Measurements from ENCODE around the gene CTCF. TPM values are rescaled to one million over a fixed set of nuclear protein-coding genes. Genes with fewer than 3 reads are reported as not detected.

The CTCF gene
- total RNA-seq, 3 donors from 2014 or later (not counting 1 experiment from before 2014, with no cell fraction given): 61.4 to 76.7 (median 63.6) TPM

DNA sequence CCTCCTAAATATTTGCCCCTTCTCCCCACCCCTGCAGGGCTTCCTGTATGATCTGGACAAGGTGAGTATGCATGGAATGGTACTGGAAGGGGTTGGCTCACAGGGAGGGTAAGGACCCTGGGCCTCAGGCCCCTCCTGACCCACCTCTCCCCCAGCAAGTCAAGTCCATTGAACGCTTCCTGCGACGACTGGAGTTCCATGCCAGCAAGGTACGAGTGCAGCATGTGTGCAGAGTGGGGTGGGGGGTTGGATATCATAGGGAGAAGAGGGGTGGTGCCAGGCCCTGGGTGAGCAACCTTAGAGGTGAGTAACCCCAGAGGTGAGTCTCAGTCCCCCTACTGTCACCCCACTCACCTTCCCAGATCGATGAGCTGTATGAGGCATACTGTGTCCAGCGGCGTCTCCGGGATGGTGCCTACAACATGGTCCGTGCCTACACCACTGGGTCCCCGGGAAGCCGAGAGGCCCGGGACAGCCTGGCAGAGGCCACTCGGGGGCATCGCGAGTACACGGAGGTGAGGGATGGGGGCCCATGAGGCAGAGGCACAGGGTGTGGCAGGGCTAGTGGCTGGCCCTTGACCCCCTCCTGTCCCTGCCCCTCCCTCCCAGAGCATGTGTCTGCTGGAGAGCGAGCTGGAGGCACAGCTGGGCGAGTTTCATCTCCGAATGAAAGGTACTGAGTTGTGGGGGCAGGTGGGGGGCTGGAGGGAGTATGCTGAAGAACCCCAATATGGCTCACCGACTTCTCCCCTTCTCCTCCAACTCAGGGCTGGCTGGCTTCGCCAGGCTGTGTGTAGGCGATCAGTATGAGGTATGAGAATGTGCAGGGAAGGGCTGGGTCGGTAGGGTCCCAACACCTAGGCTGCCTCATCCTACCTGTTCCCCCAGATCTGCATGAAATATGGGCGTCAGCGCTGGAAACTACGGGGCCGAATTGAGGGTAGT, 22.4 kb upstream of the CTCF start:
- H3K36me3 Mint-ChIP-seq: no peaks in the 10 kb centered on the region
- Histone ChIP-seq H3K27ac (ENCODE audit: low read length) (no peak overlapping the region), H3K4me3 (ENCODE audit: low read length) (no peak overlapping the region), H3K27me3 (ENCODE audit: control insufficient read depth, insufficient read depth, low read length) (no peaks in the 10 kb centered on the region), H3K9me3 (ENCODE audit: control insufficient read depth, insufficient read depth, low read length) (no peaks in the 10 kb centered on the region), H3K4me1 (ENCODE audit: control insufficient read depth, insufficient read depth, low read length) (peaks cover 46% of the 10 kb centered on the region), H3K36me3 (ENCODE audit: control insufficient read depth, insufficient read depth, low read length) (peaks cover 19% of the 10 kb centered on the region)
- 93% methylated on average over 16 of the region's 27 CpGs for WGBS (ENCODE audit: insufficient coverage)
- TF ChIP-seq, protein P1, sequence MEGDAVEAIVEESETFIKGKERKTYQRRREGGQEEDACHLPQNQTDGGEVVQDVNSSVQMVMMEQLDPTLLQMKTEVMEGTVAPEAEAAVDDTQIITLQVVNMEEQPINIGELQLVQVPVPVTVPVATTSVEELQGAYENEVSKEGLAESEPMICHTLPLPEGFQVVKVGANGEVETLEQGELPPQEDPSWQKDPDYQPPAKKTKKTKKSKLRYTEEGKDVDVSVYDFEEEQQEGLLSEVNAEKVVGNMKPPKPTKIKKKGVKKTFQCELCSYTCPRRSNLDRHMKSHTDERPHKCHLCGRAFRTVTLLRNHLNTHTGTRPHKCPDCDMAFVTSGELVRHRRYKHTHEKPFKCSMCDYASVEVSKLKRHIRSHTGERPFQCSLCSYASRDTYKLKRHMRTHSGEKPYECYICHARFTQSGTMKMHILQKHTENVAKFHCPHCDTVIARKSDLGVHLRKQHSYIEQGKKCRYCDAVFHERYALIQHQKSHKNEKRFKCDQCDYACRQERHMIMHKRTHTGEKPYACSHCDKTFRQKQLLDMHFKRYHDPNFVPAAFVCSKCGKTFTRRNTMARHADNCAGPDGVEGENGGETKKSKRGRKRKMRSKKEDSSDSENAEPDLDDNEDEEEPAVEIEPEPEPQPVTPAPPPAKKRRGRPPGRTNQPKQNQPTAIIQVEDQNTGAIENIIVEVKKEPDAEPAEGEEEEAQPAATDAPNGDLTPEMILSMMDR (IDR thresholded peaks at IDR 0.05): no peak
- H3K4me3 Mint-ChIP-seq: peak overlapping the region; percentile 10
- H3K27me3 Mint-ChIP-seq (ENCODE audit: low read depth in 2 of 2): no peaks in the 10 kb centered on the region
- H3K4me1 Mint-ChIP-seq: peaks cover 36 to 88% of the 10 kb centered on the region in 2 donors
- peak overlapping the region; percentile 70 to 84 for H3K27ac Mint-ChIP-seq
- no peak for ATAC-seq
- no peaks in the 10 kb centered on the region for H3K9me3 Mint-ChIP-seq
- intact Hi-C loops (cut with micrococcal nuclease): loop anchor here (2.0 kb wide), 1 partner anchor 19 kb away; no protein-coding TSS in a partner anchor
- no peak for DNase-seq

DNA sequence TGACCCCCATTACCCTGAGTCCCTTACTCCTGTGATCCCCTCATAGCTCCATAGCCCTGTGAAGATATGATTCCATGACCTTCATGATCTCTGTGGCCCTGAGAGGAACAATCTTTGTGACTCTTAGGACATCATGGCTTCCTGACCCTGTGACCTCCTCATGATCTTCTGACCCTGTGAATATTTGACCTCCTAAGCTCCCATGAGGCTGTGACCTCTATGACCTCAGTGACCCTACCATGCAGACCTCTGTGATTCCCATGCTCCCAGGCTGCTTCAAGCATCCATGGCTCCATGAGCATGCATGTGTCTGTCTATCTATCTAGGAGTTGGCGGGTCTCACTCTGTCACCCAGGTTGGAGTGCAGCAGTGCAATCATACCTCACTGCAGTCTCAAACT, 21.6 kb upstream of the CTCF start:
- Histone ChIP-seq H3K27me3 (ENCODE audit: control insufficient read depth, insufficient read depth, low read length) (no peaks in the 10 kb centered on the region), H3K27ac (ENCODE audit: low read length) (no peak overlapping the region), H3K4me3 (ENCODE audit: low read length) (no peak overlapping the region), H3K9me3 (ENCODE audit: control insufficient read depth, insufficient read depth, low read length) (no peaks in the 10 kb centered on the region), H3K36me3 (ENCODE audit: control insufficient read depth, insufficient read depth, low read length) (peaks cover 19% of the 10 kb centered on the region), H3K4me1 (ENCODE audit: control insufficient read depth, insufficient read depth, low read length) (peaks cover 46% of the 10 kb centered on the region)
- Mint-ChIP-seq H3K4me1 (peaks cover 30 to 80% of the 10 kb centered on the region in 2 donors), H3K27ac (peak overlapping the region in 1 of 2 donors; percentile 84), H3K36me3 (no peaks in the 10 kb centered on the region), H3K9me3 (no peaks in the 10 kb centered on the region), H3K27me3 (ENCODE audit: low read depth in 2 of 2) (no peaks in the 10 kb centered on the region), H3K4me3 (peak overlapping the region; percentile 10)
- DNase-seq (no peak), ATAC-seq (no peak)
- TF ChIP-seq, protein P1 (IDR thresholded peaks at IDR 0.05): no peak
- intact Hi-C loops (cut with micrococcal nuclease): no loop called here
- 100% methylated on average over 1 of the region's 1 CpG for WGBS (ENCODE audit: insufficient coverage)

DNA sequence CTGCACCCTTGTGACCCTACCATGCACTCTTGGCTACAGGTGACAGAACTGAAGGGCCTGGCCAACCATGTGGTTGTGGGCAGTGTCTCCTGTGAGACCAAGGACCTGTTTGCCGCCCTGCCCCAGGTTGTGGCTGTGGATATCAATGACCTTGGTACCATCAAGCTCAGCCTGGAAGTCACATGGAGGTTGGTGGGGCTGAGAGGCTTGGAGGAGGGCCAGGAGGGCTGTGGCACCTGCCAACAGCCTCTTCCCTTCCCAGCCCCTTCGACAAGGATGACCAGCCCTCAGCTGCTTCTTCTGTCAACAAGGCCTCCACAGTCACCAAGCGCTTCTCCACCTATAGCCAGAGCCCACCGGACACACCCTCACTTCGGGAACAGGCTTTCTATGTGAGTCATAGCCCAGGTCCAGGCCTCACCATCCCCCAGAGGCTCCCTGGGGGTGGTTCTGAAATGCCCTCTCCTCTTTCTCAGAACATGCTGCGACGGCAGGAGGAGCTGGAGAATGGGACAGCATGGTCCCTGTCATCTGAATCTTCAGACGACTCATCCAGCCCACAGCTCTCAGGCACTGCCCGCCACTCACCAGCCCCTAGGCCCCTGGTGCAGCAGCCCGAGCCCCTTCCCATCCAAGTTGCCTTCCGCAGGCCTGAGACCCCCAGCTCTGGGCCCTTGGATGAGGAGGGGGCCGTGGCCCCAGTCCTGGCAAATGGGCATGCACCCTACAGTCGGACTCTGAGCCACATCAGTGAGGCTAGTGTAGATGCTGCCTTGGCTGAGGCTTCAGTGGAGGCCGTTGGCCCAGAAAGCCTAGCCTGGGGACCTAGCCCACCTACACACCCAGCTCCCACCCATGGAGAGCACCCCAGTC, 20.7 kb upstream of the CTCF start:
- H3K4me1 ChIP-seq (ENCODE audit: control insufficient read depth, insufficient read depth, low read length): peaks cover 45% of the 10 kb centered on the region
- DNase-seq (no peak), ATAC-seq (no peak)
- H3K9me3 Mint-ChIP-seq: no peaks in the 10 kb centered on the region
- H3K27ac Mint-ChIP-seq: peak overlapping the region; percentile 76 to 84
- H3K4me3 Mint-ChIP-seq: peak overlapping the region; percentile 2
- H3K27ac ChIP-seq (ENCODE audit: low read length): peak overlapping the region; percentile 28
- no peaks in the 10 kb centered on the region for H3K36me3 Mint-ChIP-seq
- no peaks in the 10 kb centered on the region for H3K9me3 ChIP-seq (ENCODE audit: control insufficient read depth, insufficient read depth, low read length)
- no peak overlapping the region for H3K4me3 ChIP-seq (ENCODE audit: low read length)
- TF ChIP-seq, protein P1 (IDR thresholded peaks at IDR 0.05): no peak
- intact Hi-C loops (cut with micrococcal nuclease): no loop called here
- H3K4me1 Mint-ChIP-seq: peaks cover 23 to 73% of the 10 kb centered on the region in 2 donors
- H3K27me3 Mint-ChIP-seq (ENCODE audit: low read depth in 2 of 2): no peaks in the 10 kb centered on the region
- peaks cover 23% of the 10 kb centered on the region for H3K36me3 ChIP-seq (ENCODE audit: control insufficient read depth, insufficient read depth, low read length)
- WGBS (ENCODE audit: insufficient coverage): 90% methylated on average over 14 of the region's 14 CpGs
- no peaks in the 10 kb centered on the region for H3K27me3 ChIP-seq (ENCODE audit: control insufficient read depth, insufficient read depth, low read length)
